SK-N-SH (cell line): ENCODE measurements around the gene FAM228B.

ENCODE experiments used
- REST ChIP-seq: IDR thresholded peaks from 2 replicates; pipeline ENCODE4 v1.6.1; 2012; ENCODE audit warnings: mild to moderate bottlenecking, low read depth, low read length, moderate library complexity
- SIN3A ChIP-seq: IDR thresholded peaks from 2 replicates; pipeline ENCODE4 v1.6.1; 2012; ENCODE audit warnings: low read depth, mild to moderate bottlenecking, low read length, moderate library complexity, borderline replicate concordance
- TF ChIP-seq, protein P1 (sequence below): fragments of 200-600 bp; sonication (generic); IDR thresholded peaks from 2 replicates; pipeline ENCODE4 v1.6.1; 2017; ENCODE audit warnings: antibody characterized with exemption, mild to moderate bottlenecking, moderate library complexity

DNA sequence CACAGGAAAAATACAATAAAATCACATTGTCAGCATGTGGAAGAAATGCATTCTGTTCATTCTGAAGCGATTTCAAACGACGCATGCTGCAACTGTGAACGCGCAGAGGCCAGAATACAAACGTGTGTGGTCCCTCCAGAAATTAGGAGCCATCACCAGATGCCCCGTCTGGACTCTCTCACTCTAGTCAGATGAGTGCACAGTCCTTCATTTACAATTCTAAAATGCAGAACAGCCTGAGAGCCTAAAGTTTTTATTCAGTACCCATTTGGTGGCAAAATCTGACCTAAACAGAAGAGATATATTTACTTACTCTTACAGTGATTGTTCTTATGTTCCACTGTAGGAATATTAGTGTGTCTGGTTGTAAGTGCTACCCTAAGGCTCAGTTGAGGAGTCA, 88.1 kb downstream of the FAM228B start:
- TF ChIP-seq, protein P1, sequence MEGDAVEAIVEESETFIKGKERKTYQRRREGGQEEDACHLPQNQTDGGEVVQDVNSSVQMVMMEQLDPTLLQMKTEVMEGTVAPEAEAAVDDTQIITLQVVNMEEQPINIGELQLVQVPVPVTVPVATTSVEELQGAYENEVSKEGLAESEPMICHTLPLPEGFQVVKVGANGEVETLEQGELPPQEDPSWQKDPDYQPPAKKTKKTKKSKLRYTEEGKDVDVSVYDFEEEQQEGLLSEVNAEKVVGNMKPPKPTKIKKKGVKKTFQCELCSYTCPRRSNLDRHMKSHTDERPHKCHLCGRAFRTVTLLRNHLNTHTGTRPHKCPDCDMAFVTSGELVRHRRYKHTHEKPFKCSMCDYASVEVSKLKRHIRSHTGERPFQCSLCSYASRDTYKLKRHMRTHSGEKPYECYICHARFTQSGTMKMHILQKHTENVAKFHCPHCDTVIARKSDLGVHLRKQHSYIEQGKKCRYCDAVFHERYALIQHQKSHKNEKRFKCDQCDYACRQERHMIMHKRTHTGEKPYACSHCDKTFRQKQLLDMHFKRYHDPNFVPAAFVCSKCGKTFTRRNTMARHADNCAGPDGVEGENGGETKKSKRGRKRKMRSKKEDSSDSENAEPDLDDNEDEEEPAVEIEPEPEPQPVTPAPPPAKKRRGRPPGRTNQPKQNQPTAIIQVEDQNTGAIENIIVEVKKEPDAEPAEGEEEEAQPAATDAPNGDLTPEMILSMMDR: no peak
- TF ChIP-seq SIN3A: no peak
- no peak for TF ChIP-seq REST
